IPS-NIHi7 (cell line): ENCODE measurements around the gene PFN3.

Source experiments
- DNase-seq: peaks from one replicate; pipeline ENCODE4 v3.0.0; 2012; ENCODE audit warnings: mixed read lengths; ENCODE audit errors: extremely low spot score

The PFN3 gene

DNA sequence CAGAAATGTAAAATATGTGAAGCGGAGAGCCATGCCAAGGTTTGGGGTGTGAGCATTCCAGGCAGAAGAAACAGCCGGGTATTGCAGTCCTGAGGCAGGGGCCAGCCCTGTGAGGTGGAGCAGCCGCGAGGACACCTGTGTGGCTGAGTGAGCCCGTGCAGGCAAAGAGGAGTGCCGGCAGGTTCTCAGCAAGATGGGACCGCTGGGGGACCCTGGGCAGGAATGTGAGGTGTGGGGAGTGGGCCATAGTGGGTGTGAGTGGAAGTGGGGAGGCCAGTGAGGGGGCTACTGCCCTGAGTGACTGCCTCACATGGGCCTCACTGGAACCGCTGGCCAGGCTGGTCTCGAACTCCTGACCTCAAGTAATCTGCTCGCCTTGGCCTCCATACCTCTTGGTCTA is 38.0 kb upstream of the PFN3 start:
- DNase-seq, result no peak

DNA sequence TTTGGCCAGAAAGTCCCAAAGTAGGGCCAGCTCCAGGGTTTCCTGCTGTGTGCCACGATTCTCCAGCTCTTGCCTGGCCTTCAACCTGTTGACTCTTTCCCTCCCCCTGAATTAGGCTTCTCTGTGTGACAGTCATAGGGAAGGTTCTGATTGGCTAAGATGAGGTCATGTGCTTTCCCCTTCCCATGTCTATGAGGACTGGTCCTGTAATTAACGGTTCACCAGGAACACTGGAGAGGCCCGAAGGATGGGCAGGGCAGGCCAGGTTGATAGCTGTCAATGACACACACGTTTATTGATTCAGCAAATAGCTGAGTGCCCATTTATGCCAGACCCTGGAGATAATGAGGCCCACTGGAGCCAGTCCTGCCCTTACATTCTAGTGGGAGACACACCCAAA is 37.2 kb upstream of the PFN3 start:
- no peak for DNase-seq

DNA sequence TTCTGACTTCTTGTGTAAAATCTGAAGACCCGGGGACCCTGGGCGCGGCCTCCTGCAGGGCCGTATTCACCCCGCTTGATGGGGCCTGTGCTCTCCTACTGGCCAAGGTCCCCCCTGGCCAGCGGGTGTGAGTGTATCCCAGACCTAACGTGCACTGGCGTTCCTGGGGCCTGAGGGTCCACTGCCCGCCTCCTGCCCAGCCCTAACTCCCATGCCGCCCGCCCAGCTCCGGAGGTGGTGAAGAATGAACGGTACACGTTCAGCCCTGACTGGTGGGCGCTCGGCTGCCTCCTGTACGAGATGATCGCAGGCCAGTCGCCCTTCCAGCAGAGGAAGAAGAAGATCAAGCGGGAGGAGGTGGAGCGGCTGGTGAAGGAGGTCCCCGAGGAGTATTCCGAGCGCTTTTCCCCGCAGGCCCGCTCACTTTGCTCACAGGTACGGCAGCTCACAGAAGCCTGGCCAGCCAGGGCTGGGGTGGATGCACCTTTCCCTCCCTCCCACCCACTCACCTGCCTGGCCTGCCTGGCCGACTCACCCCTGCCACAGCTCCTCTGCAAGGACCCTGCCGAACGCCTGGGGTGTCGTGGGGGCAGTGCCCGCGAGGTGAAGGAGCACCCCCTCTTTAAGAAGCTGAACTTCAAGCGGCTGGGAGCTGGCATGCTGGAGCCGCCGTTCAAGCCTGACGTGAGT is 35.5 kb upstream of the PFN3 start:
- no peak for DNase-seq

DNA sequence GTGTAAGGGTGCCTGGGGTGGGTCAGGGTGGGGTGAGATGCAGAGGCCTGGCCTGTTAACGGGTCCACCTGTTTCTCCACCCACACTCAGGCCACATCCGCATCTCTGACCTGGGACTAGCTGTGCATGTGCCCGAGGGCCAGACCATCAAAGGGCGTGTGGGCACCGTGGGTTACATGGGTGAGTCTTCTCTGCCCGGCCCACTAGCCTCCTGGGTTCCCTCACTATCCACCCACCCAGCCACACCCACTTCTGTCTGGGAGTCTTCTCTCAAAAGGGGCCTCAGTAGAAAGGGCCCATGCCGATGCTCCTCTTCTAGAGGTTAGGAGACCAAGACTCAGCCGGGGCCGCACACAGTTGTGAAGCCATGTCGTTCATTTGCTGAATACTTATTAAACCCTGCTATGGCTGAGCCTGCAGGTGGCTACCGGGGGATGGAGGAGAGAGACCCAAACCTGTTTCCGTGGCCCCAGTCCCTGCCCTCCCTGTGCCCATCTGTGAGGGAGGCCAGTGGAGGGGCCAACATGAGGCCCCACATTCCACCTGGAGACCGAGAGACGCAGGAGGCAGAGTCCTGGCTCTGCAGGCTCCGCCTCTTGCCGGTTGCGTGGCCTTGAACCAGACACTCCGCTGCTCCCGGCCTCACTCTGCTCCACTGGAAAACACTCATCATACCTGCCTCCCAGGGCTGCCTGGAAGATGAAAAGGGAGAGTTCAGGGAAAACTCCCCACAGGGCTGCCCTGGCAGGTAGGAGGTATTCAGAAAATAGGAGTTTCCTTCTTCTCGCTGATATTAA is 34.7 kb upstream of the PFN3 start:
- DNase-seq, result no peak

DNA sequence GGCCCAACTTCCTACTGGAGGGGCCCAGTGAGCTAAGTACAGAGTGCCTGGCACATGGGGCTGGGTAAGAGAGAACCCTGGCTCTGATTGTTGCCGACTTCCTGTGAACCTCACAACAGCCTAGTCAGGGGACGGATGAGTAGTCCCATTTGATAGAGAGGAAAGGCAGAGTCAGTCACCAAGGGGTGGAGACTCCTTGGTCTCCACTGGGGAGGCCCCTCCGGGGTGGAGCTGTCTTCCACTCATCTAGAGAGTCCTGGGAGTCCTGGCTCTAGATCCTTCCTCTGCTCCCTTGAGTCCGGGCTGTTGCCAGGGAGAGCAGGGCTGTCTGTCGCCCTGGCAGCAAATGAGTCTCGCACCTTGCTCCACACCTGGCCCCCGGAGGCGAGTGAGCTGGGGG is 34.0 kb upstream of the PFN3 start:
- no peak for DNase-seq

DNA sequence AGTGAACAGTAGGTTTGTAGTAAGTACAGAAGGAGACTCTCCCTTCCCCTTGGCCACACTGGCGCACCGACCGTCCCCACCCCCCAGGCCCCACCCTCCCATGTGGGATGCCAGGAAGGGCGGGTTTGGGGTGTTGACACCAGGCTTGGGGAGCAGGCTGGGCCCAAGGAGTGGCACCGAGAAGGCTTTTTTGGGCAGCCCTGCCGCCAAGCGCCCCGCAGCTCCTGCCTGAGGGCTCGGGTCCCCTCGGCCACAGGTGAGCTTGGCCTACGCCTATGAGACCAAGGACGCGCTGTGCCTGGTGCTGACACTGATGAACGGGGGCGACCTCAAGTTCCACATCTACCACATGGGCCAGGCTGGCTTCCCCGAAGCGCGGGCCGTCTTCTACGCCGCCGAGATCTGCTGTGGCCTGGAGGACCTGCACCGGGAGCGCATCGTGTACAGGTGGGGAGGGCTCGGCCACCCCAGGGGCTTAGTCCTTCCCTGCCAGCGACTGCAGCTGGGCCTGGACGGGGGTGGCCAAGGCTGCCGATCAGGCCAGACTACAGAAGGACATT is 33.3 kb upstream of the PFN3 start:
- DNase-seq, result no peak

DNA sequence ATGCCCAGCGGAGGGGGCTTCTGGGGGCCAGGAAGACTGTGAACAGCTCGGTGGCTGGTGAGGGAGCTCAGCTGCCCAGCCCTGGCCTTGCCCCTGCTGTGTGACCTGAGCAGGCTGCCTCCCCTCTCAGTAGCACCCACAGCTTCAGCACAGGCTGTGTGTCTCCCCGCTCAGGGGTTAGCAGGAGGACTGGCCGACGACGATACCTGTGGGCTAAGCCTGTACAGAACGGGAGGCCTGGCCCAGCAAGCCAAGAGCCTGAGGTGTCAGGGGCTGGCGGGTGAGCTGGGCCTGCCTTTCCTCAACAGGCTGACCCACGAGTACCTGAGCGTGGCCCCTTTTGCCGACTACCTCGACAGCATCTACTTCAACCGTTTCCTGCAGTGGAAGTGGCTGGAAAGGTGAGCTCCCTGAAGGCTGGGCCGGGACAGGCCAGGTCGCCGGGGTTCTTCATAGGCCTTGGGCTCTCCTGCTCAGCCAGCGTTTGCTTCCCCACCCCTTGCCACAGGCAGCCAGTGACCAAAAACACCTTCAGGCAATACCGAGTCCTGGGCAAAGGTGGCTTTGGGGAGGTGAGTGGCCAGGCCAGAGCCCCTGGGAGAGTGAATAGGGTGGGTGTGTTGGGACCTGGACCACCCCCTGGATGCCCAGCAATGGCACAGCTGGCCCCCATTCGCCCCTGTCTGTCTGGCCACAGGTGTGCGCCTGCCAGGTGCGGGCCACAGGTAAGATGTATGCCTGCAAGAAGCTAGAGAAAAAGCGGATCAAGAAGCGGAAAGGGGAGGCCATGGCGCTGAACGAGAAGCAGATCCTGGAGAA is 32.6 kb upstream of the PFN3 start:
- DNase-seq, result no peak

DNA sequence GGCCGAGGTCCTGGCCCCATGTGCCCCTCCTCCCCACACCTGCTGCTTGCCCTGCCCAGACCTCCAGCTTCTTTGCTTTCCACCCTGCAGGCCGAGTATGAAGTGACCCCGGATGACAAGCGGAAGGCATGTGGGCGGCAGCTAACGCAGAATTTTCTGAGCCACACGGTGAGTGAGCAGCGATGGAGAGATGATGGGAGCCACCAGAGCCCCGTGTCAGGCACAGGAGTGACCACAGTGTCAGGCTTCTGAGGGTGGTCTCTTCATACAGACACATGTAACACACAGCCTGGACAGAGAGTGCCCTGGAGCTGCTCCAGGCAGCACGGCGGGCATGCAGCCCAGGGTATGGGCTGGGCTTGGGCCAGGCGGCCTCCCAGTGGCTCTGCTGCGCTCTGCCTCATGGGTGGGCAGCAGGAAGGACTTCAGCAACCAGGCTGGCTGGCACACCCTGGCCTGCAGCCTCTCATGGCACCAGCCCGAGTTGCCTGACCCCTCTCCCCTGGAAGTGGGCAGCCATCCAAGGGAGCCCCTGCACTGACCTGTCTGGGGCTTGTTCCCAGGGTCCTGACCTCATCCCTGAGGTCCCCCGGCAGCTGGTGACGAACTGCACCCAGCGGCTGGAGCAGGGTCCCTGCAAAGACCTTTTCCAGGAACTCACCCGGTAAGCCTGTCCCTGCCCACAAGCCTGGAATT is 31.8 kb upstream of the PFN3 start:
- no peak for DNase-seq

DNA sequence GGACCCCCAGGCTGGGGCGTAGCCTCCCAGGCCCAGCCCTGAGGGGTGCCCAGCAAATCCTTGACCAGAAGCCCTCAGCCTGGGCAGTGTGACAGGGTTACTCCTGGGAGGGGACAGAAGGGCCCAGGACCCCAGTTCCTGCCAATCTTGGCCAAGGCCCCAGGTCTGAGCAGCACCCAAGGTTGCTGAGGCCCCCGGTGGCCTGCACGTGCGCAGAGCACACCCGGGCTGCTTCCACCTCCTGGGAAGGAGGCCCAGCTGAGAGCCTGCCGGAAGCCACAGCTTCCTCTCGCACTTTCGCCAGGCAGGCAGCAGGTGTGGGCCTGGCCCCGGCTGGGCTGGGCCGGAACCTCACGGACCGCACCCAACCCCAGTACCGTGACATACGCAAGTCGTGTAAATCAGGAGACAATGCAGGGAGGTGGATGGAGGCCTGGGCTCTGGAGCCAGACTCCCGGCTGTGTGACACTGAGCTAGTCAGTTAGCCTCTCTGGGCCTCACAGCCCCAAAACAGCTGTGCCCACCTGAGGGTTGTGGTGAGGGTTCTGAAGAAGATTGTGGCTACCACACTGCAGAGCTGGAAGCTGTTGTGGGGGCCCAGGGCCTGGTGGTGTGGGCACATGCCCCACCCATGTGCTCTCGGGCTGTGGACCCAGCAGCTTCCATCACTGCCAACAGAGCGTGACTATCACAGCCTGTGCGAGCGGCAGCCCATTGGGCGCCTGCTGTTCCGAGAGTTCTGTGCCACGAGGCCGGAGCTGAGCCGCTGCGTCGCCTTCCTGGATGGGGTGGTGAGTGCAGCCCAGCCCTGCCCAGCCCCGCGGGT is 31.1 kb upstream of the PFN3 start:
- no peak for DNase-seq

DNA sequence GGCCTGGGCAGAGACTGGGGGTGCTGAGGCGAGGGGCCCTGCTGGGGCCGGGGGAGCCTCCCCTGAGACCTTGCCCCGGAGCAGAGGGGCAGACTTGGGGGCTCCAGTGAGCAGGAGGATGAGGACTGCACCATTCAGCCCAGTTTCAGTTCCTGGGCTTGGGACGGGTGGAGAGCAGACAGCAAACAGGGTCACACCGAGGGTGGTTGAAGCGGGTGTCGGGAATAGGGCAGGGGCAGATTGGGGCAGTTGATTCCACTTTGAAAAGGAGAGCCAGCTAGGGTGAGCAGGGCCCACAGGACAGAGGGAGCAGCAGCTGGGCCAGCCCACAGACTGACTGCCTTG is 30.5 kb upstream of the PFN3 start:
- no peak for DNase-seq

DNA sequence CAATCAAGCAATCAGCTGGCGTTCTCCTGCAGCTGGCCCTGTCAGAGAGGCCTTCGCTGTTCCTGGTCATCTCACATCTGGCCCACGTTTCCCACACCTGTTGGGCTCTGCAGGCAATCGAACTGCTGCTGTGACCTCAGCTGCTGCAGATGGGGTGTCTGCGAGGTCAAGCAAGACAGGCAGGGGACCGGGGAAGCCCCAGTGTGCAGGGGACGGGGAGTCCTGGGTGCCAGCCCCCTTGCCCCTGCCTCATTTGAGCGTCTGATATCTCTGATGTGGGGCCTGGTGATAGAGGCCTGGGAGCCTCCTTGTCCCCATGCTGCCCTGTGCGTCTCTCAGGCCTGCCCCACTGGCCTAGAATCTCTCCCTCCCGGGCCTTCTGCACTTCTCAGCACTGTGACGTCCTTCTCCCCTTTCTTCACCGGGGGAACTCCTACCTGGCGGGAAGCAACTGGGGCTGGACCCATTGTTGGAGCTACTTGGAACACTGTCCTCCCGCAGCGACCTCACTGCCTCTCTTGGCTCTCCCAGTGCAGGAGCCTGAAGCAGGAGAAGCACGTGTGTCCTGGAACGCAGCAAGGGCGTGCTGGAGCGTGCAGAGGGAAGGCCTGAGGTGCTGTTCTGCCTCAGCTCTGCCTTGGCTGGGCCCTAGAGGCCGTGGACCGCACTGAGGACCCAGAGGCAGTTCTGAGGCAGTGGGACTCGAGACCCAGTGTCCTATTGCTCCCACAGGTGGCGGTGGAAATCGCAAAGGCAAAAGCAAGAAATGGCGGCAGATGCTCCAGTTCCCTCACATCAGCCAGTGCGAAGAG is 29.9 kb upstream of the PFN3 start:
- DNase-seq, result no peak

DNA sequence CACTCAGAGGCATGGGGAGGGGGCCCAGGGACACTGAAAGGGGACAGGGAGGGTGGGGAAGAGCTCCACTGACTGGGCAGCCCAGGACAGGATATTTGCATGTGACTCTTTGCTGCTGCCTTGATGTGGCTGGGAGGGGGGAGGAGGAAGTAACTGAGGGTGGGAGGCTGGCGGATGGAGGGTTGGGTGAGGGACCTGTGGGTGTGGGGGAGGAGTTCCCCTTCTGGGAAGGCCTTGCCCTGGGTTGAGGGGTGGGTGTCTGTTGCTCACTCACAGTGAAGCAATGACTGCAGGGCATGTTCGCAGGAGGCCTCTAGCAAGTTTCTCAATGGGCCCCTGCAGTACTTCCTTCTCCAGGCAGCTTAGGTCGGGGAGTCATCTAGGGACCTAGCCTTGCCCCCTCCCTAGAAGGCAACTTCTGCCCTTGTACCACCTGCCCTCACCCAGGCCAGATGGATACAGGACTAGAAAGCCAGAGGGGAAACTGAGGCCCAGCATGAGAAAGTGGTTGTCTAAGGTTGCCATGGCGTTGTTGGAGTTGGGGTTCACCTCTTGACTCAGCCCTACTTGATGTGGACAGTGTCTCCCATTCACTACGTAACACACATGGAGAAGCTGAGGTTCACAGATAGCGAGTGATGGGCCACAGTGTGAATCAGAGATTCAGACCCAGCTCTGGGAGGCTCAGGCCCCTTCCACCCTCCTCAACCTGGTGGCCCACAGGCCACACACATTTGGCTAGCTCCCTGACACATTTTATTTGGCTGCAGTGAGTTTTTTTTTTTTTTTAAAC is 29.0 kb upstream of the PFN3 start:
- no peak for DNase-seq

DNA sequence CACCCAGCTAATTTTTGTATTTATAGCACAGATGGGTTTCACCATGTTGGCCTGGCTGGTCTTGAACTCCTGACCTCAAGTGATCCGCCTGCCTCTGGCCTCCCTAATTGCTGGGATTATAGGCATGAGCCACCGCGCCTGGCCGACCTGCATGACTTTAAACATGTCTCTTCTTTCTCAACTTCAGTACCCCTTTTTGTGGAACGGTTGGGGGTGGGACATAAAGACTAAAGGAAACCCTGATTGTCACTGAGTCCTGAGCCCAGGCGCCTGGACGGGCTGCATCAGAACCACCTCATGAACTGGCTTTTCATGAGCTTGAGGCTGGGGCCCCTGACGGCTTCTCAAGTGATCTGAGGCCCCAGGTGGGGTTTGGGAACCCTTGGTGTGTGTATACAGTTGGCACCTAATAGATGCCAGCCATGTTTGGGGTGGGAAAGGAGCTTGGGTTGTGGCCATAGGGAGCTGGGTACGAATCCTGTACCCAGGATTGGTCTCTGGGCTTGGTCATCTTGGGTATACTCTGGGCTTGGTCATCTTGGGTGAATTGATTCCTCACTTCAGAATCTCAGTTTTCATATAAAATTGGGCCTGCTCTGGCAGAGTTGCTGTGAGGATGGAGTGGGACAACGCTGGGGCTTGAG is 28.2 kb upstream of the PFN3 start:
- no peak for DNase-seq

DNA sequence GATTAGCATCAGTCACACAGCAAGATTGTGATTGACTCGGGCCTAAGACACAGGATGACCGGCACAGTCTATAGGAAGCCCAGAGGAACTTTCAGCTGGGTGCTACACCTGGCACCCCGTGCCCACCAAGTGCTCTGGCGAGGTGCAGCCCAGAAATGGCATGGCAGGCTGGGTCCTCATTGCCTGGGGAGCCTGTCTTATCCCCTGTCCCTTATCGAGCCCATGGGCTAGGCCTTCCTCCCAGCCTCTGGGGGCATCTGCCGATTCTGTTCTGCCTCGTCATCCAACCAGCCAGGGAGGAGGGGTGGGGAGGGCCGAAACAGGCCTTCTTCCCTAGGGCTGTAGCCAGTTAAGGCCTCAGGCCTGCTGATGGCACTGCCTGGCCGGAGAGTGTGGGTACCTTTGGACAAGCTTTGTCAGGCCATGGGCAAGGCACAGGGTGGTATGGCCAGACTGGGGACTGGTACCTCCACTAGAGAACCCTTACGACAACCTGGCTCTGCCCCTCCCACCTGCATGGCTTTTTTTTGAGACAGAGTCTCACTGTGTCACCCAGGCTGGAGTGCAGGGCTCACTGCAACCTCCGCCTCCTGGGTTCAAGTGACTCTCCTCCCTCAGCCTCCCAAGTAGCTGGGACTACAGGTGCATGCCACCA is 27.6 kb upstream of the PFN3 start:
- no peak for DNase-seq

DNA sequence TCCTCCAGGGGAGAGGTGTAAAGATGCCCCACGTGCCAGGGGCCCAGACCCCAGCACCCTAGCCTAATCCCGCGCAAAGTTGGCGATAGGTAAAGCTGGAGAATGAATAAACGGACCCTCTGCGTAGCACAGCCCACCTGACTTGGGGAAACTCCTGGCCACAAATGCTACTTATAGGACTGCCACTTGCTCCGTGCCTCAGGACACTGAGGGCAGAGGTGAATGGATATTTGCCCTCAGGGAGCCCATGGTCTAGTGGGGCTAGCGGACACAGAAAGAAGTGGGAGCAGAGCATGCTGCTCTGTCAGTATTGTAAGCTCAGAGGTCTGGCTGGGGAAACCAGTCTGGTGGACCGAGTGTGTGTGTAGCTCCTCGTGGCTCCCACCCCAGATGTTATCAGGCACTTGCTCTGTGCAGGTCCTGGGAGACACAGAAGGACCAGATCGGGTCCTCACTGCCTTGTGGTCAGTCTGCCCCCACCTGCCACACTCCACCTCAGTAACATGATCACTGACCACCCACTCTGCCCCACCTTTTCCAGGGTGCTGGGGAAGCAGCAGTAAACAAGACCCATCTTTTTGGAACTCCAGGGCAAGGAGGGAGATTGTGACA is 26.9 kb upstream of the PFN3 start:
- DNase-seq, result no peak

DNA sequence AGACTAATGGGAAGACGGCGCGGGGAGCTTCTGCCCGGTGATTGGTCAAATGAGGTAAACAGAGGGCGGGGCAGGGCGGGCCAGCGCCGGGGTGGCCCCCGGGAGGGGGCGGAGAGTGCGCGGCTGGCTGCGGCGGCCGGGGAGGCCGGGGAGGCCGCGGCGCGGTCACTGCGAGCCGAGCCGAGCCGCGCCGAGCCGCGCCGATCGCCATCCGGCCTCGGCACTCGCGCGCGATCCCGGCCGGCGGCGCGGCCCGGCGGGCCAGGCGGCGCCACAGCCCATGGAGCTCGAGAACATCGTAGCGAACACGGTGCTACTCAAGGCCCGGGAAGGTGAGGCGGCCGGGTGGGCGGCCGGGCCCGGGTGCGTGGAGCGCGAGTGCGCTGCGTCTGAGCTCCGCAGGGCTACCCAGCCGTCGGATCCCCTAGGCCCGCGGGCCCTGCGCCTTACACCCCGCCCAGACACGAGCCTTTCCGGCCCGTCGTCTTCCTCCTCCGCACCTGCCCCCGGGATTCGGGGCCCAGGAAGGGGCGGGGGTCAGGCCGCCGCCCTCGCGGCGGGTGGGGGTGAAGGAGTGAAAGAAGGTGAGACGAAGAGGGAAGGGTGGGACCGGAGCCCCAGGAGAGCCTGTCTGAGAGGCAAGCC is 26.2 kb upstream of the PFN3 start, which contains the start of gene GRK6:
Gene GRK6, plus strand, starts transcription at position 111 of the 645 bp plus-strand sequence. Its CDS starts 170 bp downstream, at position 281.
- DNase-seq, result peak; percentile 98
